ENCODE data around the gene INO80E.
"Not testable (repeated sequence)": the region's sequence is repeated elsewhere in the genome, so short reads cannot be mapped to it uniquely, and the experiment has no call there.

INO80E gene

DNA sequence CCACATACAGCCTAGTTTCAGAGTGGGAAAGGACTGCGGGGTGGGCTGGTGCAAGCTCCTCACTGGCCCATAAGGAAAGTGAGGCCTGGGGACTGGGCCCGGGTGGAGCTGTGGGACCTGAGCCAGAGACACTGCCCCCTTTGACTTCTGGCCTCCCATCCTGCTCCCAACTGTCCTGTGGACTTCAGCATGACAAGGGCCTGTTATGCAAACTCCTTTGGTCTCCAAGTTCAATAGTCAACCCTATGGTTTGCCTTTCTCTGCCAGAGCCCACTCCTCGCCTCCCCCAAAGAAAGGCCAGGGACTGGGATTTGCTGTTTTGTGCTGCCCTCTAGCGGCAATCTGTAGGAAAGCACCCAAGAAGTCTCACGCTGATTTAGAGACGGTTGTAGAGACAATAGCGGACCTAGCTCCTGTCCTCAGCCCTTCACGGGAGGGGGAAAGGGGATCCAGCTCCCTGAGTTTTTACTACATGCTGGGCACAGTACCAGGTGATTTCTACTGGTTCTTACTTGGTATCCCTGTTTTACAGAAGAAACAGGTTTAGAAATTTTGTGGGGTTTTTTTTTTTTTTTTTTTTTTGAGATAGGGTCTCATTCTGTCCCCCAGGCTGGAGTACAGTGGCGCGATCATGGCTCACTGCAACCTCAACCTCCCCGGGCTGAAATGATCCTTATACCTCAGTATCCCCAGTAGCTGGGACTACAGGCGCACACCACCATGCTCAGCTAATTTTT is 36.2 kb downstream of the INO80E start:
- peak in 1 of 2 experiments; percentile 36 for DNase-seq

DNA sequence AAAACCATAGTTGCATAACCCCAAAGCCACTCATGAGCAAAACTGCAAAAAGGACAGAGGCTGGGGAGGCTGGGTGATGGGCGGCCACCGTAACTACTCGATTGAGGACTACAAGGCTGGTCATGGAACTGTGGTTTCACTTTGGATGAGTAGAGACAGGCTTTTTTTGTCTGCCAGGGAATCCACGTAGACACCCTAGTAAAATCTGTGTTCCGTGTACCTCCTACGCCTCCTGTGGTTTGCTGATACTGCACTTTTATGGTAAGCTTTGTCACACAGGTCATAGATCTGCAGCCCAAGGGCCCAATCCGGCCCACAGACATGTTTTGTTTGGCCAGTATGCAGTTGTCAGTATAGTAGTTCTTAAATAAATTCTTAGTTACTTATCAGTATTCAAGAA is 37.2 kb downstream of the INO80E start:
- no peak for DNase-seq

DNA sequence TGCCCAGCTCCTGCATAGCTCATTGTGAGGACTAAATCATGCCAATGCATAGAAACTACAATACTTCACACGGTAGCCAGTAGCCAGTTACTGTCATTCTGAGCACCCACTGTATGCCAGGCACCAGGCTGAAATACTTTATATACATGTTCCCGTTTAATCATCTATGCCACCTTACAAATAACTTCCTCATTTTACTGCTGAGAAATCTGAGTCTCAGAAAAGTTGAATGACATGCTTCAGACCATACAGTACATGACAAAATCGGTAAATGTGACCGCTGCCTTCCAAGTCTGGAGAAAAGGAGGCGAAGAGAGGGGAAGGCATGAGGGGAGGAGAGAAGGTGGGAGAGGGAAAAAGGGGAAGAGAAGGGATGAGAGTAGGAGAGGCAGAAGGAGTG is 44.2 kb downstream of the INO80E start:
- DNase-seq = no peak

GRCh38 chr16:30040690-30041089 is 44.6 kb downstream of the INO80E start:
- not testable (repeated sequence) for DNase-seq

- DNase-seq = no peak
Measured at GRCh38 chr16:30041841-30042240, 45.8 kb downstream of the INO80E start.

DNA sequence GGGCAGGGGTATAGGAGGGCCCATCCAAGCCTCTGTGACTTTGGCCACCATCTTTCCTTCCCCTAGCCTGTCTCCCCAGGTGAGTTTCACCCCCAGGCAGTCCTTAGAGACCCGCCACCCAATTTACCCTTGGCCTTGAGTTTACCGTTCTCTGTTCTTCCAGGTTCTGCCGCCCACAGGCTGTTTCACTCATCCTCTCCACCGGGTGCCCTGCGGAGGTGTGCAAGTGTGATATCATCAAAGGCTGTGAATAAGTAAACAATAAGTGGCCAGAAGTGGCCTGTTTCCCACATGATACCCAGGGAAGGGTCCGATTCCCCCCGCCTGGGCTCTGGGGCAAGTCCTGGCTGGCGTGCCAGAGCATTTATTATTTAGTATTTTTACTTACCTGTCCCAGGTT is 50.1 kb downstream of the INO80E start:
- no peak for DNase-seq

DNA sequence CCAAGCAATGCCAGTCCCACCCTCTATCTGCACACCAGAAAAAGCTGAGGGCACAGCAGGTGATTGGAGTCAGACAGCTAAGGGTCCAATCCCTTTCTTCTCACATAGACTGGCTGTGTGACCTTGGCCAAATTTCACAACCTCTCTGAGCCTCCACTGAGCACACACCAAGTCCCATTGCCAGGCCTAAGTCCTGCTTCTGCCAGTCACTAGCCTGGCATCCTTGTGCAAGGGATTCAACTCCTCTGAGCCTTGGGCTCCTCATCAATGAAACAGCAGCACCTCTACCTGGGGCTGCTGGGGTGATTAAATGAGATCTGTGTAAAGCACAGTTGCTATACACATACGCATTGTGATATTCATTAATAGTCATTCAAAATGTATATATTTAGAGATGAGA is 50.5 kb downstream of the INO80E start:
- DNase-seq = no peak

- DNase-seq = no peak
Measured at GRCh38 chr16:30049871-30050270, 53.8 kb downstream of the INO80E start.

DNA sequence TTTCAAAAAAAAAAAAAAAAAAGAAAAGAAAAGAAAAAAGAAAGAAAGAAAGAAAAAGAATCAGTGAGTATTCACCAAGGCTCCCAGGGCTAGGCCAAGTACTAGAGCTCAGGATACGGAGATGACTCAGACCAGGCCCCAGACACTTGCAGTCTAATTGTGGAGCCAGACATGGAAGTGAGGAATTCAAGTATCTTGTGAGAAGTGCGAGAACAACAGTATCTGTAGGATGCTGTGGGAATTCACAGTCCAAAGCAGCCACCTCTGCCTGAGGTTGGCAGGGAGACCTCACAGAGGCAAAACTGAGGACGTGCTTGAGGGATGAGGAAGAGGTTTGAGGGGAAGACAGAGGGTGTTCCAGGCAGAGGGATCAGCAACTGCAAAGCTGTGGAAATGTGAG is 55.5 kb downstream of the INO80E start:
- DNase-seq = no peak

- peak in 1 of 2 experiments; percentile 29 for DNase-seq
Measured at GRCh38 chr16:30052671-30053372, 56.8 kb downstream of the INO80E start.

GRCh38 chr16:30053376-30054015 is 57.5 kb downstream of the INO80E start:
- no peak for DNase-seq

DNA sequence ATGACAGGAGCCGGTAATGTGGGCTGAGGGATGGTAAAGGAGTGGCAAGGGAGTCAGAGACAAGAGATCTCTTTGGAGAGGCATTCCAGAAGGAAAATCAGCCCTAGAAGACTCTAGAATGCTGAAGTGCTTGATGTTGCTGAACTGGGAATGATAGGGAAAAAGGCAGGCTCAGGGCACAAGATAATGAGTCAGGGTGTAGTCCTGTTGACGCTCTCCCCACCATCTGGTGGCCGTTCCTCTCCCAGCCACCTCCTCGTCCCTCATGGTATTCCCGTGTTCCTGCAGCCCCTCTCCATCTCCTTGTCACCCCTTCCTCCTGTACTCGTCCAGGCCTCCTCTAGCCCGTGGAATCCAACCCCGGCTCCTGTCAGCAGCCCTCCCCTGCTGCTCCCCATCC is 58.4 kb downstream of the INO80E start:
- no peak for DNase-seq

- DNase-seq = no peak
Measured at GRCh38 chr16:30054959-30055553, 59.0 kb downstream of the INO80E start.
